HUES6 (cell line): ENCODE results near the gene UTF1.

Source experiments
- H3K27ac ChIP-seq: 2 replicates; pipeline ENCODE4 v1.7.0; 2013; ENCODE audit warnings: low read depth, mild to moderate bottlenecking, low read length, inconsistent platforms
- H3K27me3 ChIP-seq: 2 replicates; pipeline ENCODE4 v1.6.1; 2013; ENCODE audit warnings: low read length; ENCODE audit not compliant: control insufficient read depth, insufficient read depth
- H3K36me3 ChIP-seq: 2 replicates; pipeline ENCODE4 v1.6.1; 2013; ENCODE audit warnings: low read length; ENCODE audit not compliant: control insufficient read depth, insufficient read depth
- H3K4me1 ChIP-seq: 2 replicates; pipeline ENCODE4 v1.6.1; 2013; ENCODE audit warnings: low read length; ENCODE audit not compliant: control insufficient read depth, insufficient read depth
- H3K4me3 ChIP-seq: 2 replicates; pipeline ENCODE4 v1.5.1; 2013; ENCODE audit warnings: low read depth, low read length
- H3K9ac ChIP-seq: one replicate; pipeline ENCODE4 v1.6.1; 2013; ENCODE audit warnings: mild to moderate bottlenecking, low read length
- H3K9me3 ChIP-seq: 2 replicates; pipeline ENCODE4 v1.6.1; 2013; ENCODE audit warnings: low read depth, low read length; ENCODE audit not compliant: control insufficient read depth, insufficient read depth

UTF1 gene

DNA sequence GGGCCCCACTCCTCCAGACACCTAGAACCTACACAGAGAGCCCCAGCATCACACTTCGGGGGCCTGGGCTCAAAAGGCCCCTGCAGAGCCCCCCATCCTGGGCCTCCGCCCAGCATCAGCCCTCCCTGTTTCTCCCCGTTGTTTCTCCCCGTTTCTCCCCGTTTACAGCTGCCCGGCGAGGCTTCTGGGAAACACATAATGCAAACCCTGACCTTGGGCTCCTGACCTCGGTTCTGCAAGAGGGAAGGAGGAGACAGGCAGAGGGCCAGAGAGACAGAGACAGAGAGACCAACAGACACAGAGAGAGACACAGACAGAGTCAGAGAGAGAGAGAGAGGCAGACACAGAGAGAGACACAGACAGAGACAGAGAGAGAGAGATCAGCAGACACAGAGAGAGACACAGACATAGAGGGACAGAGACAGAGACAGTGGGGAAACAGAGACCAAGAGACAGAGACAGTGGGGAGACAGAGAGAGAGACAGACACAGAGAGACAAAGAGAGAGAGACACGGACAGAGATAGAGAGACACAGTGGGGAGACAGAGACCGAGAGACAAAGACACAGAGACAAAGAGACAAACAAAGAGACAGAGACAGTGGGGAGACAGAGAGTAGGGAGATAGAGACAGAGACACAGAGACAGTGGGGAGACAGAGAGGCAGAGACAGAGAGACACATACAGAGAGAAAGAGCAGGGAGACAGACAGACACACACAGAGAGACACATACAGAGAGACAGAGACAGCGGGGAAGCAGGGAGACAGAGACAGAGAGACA, 20.1 kb downstream of the UTF1 start:
- H3K36me3 ChIP-seq: no peaks in the 10 kb centered on the region
- H3K4me3 ChIP-seq: no peak overlapping the region
- no peak overlapping the region for H3K27ac ChIP-seq
- H3K9ac ChIP-seq: no peak overlapping the region
- no peaks in the 10 kb centered on the region for H3K9me3 ChIP-seq
- peaks cover 25% of the 10 kb centered on the region for H3K4me1 ChIP-seq
- H3K27me3 ChIP-seq: peaks cover 9% of the 10 kb centered on the region; the same call in 1 of the 2 replicates

DNA sequence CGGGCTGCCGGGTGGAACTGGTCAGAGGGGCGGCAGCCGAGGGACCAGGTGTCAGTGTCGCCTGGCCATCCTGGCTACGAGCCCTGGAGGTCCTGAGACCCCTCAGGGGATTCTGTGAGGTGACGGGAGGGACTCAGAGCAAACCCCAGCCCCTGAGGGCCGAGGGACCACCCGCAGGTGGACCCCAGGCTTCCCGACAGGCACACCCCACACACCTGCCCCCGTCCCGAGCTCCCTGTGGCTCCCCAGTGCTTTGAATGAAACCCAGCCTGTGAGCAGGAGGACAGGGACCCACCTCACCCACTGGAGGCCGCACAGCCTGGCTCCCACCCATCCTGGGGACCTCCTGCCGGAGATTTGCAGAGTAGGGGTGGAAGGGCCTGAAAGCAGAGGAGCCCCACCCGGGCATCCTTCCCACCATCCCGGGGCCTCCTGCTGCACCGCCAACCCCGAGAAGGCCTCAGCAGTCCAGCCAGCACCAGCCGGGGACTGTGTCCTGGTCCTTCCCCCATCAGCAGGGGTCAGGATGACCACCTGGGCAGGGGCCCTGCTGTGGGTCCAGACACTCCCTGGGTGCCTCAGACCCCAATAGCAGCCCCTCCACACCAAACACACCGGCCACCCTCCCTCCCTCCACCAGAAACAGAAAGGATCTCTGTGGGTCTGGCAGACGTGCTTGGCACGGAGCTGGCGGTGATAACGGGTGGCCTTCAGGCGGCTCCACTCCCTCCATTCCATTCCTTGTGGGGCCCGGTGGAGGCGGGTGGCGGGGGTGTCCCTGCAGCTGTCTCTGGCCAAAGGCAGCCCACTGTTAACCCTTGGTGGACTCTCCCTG, 21.6 kb downstream of the UTF1 start:
- Histone ChIP-seq H3K9me3 (no peaks in the 10 kb centered on the region), H3K9ac (no peak overlapping the region), H3K27ac (no peak overlapping the region), H3K4me3 (no peak overlapping the region), H3K36me3 (no peaks in the 10 kb centered on the region), H3K27me3 (peaks cover 9% of the 10 kb centered on the region; the same call in 1 of the 2 replicates), H3K4me1 (peaks cover 12% of the 10 kb centered on the region)

GRCh38 chr10:133252223-133252552, 22.2 kb downstream of the UTF1 start:
- peaks cover 9% of the 10 kb centered on the region for H3K4me1 ChIP-seq
- H3K27me3 ChIP-seq: peaks cover 9% of the 10 kb centered on the region; the same call in 1 of the 2 replicates
- no peaks in the 10 kb centered on the region for H3K36me3 ChIP-seq
- H3K27ac ChIP-seq: no peak overlapping the region
- H3K9ac ChIP-seq: no peak overlapping the region
- no peaks in the 10 kb centered on the region for H3K9me3 ChIP-seq
- no peak overlapping the region for H3K4me3 ChIP-seq

GRCh38 chr10:133253361-133253955, 23.4 kb downstream of the UTF1 start:
- Histone ChIP-seq H3K4me1 (peaks cover 13% of the 10 kb centered on the region), H3K27ac (no peak overlapping the region), H3K27me3 (peaks cover 9% of the 10 kb centered on the region; the same call in 1 of the 2 replicates), H3K9me3 (no peaks in the 10 kb centered on the region), H3K4me3 (no peak overlapping the region), H3K36me3 (no peaks in the 10 kb centered on the region), H3K9ac (no peak overlapping the region)

GRCh38 chr10:133254421-133255120, 24.6 kb downstream of the UTF1 start:
- no peak overlapping the region for H3K4me3 ChIP-seq
- H3K27me3 ChIP-seq: peaks cover 7% of the 10 kb centered on the region; the same call in 1 of the 2 replicates
- H3K9me3 ChIP-seq: no peaks in the 10 kb centered on the region
- H3K9ac ChIP-seq: no peak overlapping the region
- peaks cover 19% of the 10 kb centered on the region for H3K4me1 ChIP-seq
- H3K27ac ChIP-seq: no peak overlapping the region
- H3K36me3 ChIP-seq: no peaks in the 10 kb centered on the region

DNA sequence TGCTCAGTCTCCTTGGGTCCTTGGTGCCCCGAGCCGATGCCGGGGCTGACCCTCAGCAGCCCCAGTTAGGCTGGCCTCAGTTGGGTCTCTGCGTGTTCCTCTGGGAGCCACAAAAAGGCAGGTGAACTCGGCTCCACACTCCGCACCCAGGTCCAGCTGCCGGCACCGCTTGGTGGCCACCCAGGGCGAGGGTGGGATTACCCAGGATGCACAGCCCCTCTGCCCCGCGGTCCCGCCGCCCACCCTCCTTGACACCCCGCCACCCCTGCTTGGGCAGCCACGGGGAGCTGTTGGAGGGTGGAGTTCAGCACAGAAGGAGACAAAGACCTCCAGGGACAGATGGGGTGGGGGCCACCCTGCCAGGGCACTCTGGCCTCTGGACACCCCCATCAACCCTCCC, 25.3 kb downstream of the UTF1 start:
- Histone ChIP-seq H3K4me3 (no peak overlapping the region), H3K9ac (no peak overlapping the region), H3K27me3 (peaks cover 2% of the 10 kb centered on the region; the same call in 1 of the 2 replicates), H3K4me1 (peaks cover 19% of the 10 kb centered on the region), H3K9me3 (no peaks in the 10 kb centered on the region), H3K36me3 (no peaks in the 10 kb centered on the region), H3K27ac (no peak overlapping the region)

GRCh38 chr10:133257489-133258065, 27.6 kb downstream of the UTF1 start:
- Histone ChIP-seq H3K4me1 (peaks cover 25% of the 10 kb centered on the region), H3K27me3 (peaks cover 8% of the 10 kb centered on the region), H3K36me3 (no peaks in the 10 kb centered on the region), H3K9ac (no peak overlapping the region), H3K27ac (no peak overlapping the region), H3K9me3 (no peaks in the 10 kb centered on the region), H3K4me3 (peak overlapping the region; percentile 51)

DNA sequence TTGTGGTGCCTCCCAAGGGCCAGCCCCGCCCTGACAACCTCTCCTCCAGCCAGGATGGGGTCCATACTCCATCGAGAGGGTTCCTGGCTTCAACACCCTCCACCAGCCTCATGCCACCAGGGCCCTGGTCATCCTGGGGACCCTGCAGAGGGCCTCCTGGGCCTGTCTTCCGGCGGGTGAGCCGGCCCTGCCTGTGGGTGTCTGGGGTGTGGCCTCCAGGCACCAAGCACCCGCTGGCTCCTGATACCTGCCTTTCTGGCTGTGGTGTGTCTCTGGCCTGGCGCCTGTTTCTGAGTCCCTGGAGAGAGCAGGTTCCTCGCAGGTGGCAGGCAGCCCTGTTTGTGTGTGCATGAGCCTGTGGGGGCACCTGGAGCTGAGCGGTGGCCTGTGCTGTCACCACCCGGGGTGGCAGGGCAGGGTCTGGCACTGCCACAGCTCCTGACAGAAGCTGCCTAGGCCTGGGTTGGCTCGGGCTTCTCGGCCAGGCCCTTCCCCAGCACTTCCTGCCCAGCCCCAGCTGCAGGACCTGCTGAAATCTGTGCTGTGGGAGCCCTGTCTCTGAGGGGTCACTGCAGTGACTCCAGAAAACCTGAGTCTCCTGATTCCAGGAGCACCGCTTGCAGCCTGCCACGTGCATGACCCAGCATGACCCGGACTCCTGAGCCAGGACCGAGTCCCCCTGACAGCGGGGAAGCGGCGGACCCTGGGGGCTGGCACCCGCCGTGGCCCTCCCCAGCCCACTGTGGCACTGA, 28.2 kb downstream of the UTF1 start:
- H3K27ac ChIP-seq: no peak overlapping the region
- no peaks in the 10 kb centered on the region for H3K36me3 ChIP-seq
- peaks cover 15% of the 10 kb centered on the region for H3K27me3 ChIP-seq
- H3K9ac ChIP-seq: no peak overlapping the region
- peak overlapping the region; percentile 51 for H3K4me3 ChIP-seq
- no peaks in the 10 kb centered on the region for H3K9me3 ChIP-seq
- peaks cover 25% of the 10 kb centered on the region for H3K4me1 ChIP-seq

DNA sequence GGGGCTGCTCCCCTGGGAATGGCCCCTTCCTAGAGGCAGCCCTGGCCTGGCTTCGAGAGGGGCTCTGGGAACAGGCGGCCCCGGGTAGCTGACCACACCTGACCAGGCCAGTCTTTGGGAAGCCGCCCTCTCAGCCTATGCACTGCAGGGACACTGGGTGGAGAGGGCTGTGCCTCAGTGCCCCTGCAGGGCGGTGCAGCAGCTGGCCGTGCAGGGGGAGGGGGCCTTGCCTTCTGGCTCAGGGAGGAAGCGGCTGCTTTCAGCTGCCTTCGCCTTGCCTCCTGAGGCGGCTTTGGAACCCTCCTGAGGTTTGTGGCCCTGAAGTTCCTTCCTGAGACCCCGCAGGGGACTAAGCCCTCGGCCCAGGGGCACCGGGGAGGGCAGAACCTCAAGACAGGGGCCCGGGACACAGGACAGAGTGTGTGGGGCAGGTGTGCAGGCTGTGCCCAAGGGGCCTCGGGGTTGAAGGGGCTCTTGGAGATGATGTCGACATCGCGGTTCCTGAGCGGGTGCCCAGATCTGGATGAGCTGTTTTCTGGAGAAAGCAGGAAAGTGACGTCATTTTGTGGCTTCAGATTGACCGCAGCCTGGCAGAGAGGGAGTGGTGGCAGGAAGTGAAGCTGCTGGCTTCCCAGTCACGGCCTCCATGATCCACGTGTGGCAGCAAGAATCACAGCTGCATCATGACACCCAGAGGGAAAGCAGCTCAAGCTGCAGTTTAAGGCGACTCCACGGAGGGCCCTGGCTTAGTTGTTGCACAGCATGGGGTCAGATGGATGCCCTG, 29.0 kb downstream of the UTF1 start:
- Histone ChIP-seq H3K36me3 (no peaks in the 10 kb centered on the region), H3K27ac (no peak overlapping the region), H3K9me3 (no peaks in the 10 kb centered on the region), H3K4me1 (peaks cover 29% of the 10 kb centered on the region), H3K9ac (no peak overlapping the region), H3K4me3 (no peak overlapping the region), H3K27me3 (peaks cover 20% of the 10 kb centered on the region)
